B cell (primary cell): ENCODE data around the gene KDM1B.

Experiments
- EZH2 ChIP-seq: IDR thresholded peaks from 2 replicates; pipeline ENCODE4 v1.6.1; 2012; ENCODE audit warnings: borderline replicate concordance, low read depth, mild to moderate bottlenecking, moderate library complexity, low read length; ENCODE audit not compliant: insufficient read depth, poor library complexity, severe bottlenecking
- TF ChIP-seq, protein P1 (sequence below): fragments of 200-600 bp; IDR thresholded peaks from one replicate; pipeline ENCODE4 v1.8.0; 2022; ENCODE audit warnings: antibody characterized with exemption, mild to moderate bottlenecking

DNA sequence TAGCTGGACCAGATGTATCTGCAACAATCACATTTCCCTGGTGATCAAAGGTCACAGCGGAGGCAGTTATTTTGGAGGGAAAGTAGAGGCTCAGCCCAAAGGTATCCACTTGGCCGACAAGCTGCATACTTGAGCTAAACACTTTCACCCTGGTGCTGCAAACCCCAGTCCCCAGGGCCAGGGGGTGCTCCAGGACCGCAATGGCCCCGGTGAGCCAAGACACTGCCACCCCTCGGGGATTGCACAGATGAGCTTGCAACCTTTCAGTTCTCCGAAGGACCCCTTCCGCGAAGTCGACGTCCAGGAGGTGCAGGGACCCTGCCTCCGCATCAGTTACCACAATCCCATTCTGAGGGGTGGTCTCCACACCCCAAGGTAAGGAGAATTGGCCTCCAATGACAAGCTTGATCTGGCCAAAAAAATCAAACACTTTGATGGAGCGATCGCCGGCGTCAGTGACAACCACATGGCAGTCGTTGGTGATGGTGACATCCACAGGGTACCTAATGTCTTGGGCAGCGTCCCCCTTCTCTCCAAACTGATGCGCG is 33.6 kb upstream of the KDM1B start:
- TF ChIP-seq, protein P1, sequence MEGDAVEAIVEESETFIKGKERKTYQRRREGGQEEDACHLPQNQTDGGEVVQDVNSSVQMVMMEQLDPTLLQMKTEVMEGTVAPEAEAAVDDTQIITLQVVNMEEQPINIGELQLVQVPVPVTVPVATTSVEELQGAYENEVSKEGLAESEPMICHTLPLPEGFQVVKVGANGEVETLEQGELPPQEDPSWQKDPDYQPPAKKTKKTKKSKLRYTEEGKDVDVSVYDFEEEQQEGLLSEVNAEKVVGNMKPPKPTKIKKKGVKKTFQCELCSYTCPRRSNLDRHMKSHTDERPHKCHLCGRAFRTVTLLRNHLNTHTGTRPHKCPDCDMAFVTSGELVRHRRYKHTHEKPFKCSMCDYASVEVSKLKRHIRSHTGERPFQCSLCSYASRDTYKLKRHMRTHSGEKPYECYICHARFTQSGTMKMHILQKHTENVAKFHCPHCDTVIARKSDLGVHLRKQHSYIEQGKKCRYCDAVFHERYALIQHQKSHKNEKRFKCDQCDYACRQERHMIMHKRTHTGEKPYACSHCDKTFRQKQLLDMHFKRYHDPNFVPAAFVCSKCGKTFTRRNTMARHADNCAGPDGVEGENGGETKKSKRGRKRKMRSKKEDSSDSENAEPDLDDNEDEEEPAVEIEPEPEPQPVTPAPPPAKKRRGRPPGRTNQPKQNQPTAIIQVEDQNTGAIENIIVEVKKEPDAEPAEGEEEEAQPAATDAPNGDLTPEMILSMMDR: no peak
- TF ChIP-seq EZH2: no peak
